KOPT-K1 (cell line): ENCODE results near the gene RERE.

Source experiments
- H3K27ac ChIP-seq: fragments of 200-600 bp; sonication (generic); 2 replicates; pipeline ENCODE4 v1.5.1; 2016; ENCODE audit warnings: antibody characterized with exemption, mild to moderate bottlenecking, low read depth, low read length; ENCODE audit not compliant: poor library complexity, severe bottlenecking
- H3K36me3 ChIP-seq: fragments of 200-600 bp; sonication (generic); 2 replicates; pipeline ENCODE4 v1.5.1; 2017; ENCODE audit warnings: antibody characterized with exemption, mild to moderate bottlenecking, low read length, moderate library complexity; ENCODE audit not compliant: insufficient read depth
- H3K9me3 ChIP-seq: fragments of 200-600 bp; sonication (generic); 2 replicates; pipeline ENCODE4 v1.5.1; 2017; ENCODE audit warnings: antibody characterized with exemption, low read length, mild to moderate bottlenecking; ENCODE audit not compliant: insufficient read depth, poor library complexity, severe bottlenecking

Gene RERE

GRCh38 chr1:8569242-8569641 lies 248.2 kb downstream of the RERE start:
- Histone ChIP-seq H3K9me3 (no peaks in the 10 kb centered on the region), H3K27ac (no peak overlapping the region), H3K36me3 (no peaks in the 10 kb centered on the region)

- H3K36me3 ChIP-seq: no peaks in the 10 kb centered on the region
- no peaks in the 10 kb centered on the region for H3K9me3 ChIP-seq
- no peak overlapping the region for H3K27ac ChIP-seq
Measured at GRCh38 chr1:8568837-8569236, 248.6 kb downstream of the RERE start.

GRCh38 chr1:8567146-8567545 lies 250.3 kb downstream of the RERE start:
- no peak overlapping the region for H3K27ac ChIP-seq
- H3K36me3 ChIP-seq: no peaks in the 10 kb centered on the region
- H3K9me3 ChIP-seq: no peaks in the 10 kb centered on the region

- H3K27ac ChIP-seq: no peak overlapping the region
- H3K36me3 ChIP-seq: no peaks in the 10 kb centered on the region
- no peaks in the 10 kb centered on the region for H3K9me3 ChIP-seq
Measured at GRCh38 chr1:8565802-8566201, 251.6 kb downstream of the RERE start.

- H3K27ac ChIP-seq: no peak overlapping the region
- H3K36me3 ChIP-seq: no peaks in the 10 kb centered on the region
- no peaks in the 10 kb centered on the region for H3K9me3 ChIP-seq
Measured at GRCh38 chr1:8563944-8564537, 253.4 kb downstream of the RERE start.

GRCh38 chr1:8562881-8563865 lies 254.3 kb downstream of the RERE start:
- H3K27ac ChIP-seq: no peak overlapping the region

GRCh38 chr1:8562222-8562621 lies 255.2 kb downstream of the RERE start:
- no peaks in the 10 kb centered on the region for H3K36me3 ChIP-seq
- H3K27ac ChIP-seq: no peak overlapping the region
- H3K9me3 ChIP-seq: no peaks in the 10 kb centered on the region

More at GRCh38 chr1:8562881-8563865, 254.3 kb downstream of the RERE start:
- Histone ChIP-seq H3K36me3 (no peaks in the 10 kb centered on the region), H3K9me3 (no peaks in the 10 kb centered on the region)

- H3K27ac ChIP-seq: no peak overlapping the region
- no peaks in the 10 kb centered on the region for H3K9me3 ChIP-seq
- H3K36me3 ChIP-seq: no peaks in the 10 kb centered on the region
Measured at GRCh38 chr1:8560611-8561544, 256.6 kb downstream of the RERE start.

GRCh38 chr1:8560035-8560434 lies 257.4 kb downstream of the RERE start:
- no peaks in the 10 kb centered on the region for H3K36me3 ChIP-seq
- no peak overlapping the region for H3K27ac ChIP-seq
- no peaks in the 10 kb centered on the region for H3K9me3 ChIP-seq

GRCh38 chr1:8555582-8555981 lies 261.9 kb downstream of the RERE start:
- Histone ChIP-seq H3K36me3 (no peaks in the 10 kb centered on the region), H3K27ac (no peak overlapping the region), H3K9me3 (no peaks in the 10 kb centered on the region)

GRCh38 chr1:8554956-8555534 lies 262.4 kb downstream of the RERE start:
- no peak overlapping the region for H3K27ac ChIP-seq
- H3K36me3 ChIP-seq: no peaks in the 10 kb centered on the region

GRCh38 chr1:8552820-8553397 lies 264.5 kb downstream of the RERE start:
- Histone ChIP-seq H3K27ac (no peak overlapping the region), H3K9me3 (no peaks in the 10 kb centered on the region), H3K36me3 (no peaks in the 10 kb centered on the region)

More at GRCh38 chr1:8554956-8555534, 262.4 kb downstream of the RERE start:
- H3K9me3 ChIP-seq: no peaks in the 10 kb centered on the region

- no peak overlapping the region for H3K27ac ChIP-seq
- H3K36me3 ChIP-seq: no peaks in the 10 kb centered on the region
- H3K9me3 ChIP-seq: no peaks in the 10 kb centered on the region
Measured at GRCh38 chr1:8551613-8552489, 265.6 kb downstream of the RERE start.
